ENCODE measurements around the gene SCMH1. TPM values are rescaled to one million over a fixed set of nuclear protein-coding genes. Genes with fewer than 3 reads are reported as not detected.
"Not testable (repeated sequence)": the region's sequence is repeated elsewhere in the genome, so short reads cannot be mapped to it uniquely, and the experiment has no call there.

SCMH1 gene
- total RNA-seq, 1 donor from 2014 or later, result 25.1 TPM

GRCh38 chr1:41211608-41212007 is 30.5 kb downstream of the SCMH1 start:
- DNase-seq (ENCODE audit: low read depth), result not testable (repeated sequence)

- DNase-seq (ENCODE audit: low read depth), result not testable (repeated sequence)
Measured at GRCh38 chr1:41207053-41207452, 35.1 kb downstream of the SCMH1 start.

- DNase-seq (ENCODE audit: low read depth), result no peak
Measured at GRCh38 chr1:41200728-41201127, 41.4 kb downstream of the SCMH1 start.

GRCh38 chr1:41199375-41199774 is 42.7 kb downstream of the SCMH1 start:
- DNase-seq (ENCODE audit: low read depth), result no peak

- no peak for DNase-seq (ENCODE audit: low read depth)
Measured at GRCh38 chr1:41192456-41193178, 49.5 kb downstream of the SCMH1 start.

GRCh38 chr1:41184446-41184845 is 57.7 kb downstream of the SCMH1 start:
- no peak for DNase-seq (ENCODE audit: low read depth)

- DNase-seq (ENCODE audit: low read depth), result not testable (repeated sequence)
Measured at GRCh38 chr1:41178230-41178629, 63.9 kb downstream of the SCMH1 start.

GRCh38 chr1:41175546-41175945 is 66.6 kb downstream of the SCMH1 start:
- DNase-seq (ENCODE audit: low read depth), result no peak

- peak; percentile 82 for DNase-seq (ENCODE audit: low read depth)
Measured at GRCh38 chr1:41174170-41174569, 67.9 kb downstream of the SCMH1 start.

- DNase-seq (ENCODE audit: low read depth), result no peak
Measured at GRCh38 chr1:41173651-41174050, 68.5 kb downstream of the SCMH1 start.

- no peak for DNase-seq (ENCODE audit: low read depth)
Measured at GRCh38 chr1:41171266-41171874, 70.7 kb downstream of the SCMH1 start.

- DNase-seq (ENCODE audit: low read depth), result no peak
Measured at GRCh38 chr1:41169799-41170180, 72.3 kb downstream of the SCMH1 start.

GRCh38 chr1:41169066-41169798 is 72.9 kb downstream of the SCMH1 start:
- no peak for DNase-seq (ENCODE audit: low read depth)

- DNase-seq (ENCODE audit: low read depth), result no peak
Measured at GRCh38 chr1:41167667-41168066, 74.4 kb downstream of the SCMH1 start.

GRCh38 chr1:41164727-41165126 is 77.4 kb downstream of the SCMH1 start:
- DNase-seq (ENCODE audit: low read depth), result no peak

- DNase-seq (ENCODE audit: low read depth), result no peak
Measured at GRCh38 chr1:41162441-41162840, 79.7 kb downstream of the SCMH1 start.

- no peak for DNase-seq (ENCODE audit: low read depth)
Measured at GRCh38 chr1:41161846-41162245, 80.3 kb downstream of the SCMH1 start.

GRCh38 chr1:41160498-41161110 is 81.5 kb downstream of the SCMH1 start:
- no peak for DNase-seq (ENCODE audit: low read depth)

- DNase-seq (ENCODE audit: low read depth), result no peak
Measured at GRCh38 chr1:41158966-41159365, 83.1 kb downstream of the SCMH1 start.

- no peak for DNase-seq (ENCODE audit: low read depth)
Measured at GRCh38 chr1:41158147-41158875, 83.8 kb downstream of the SCMH1 start.

GRCh38 chr1:41155105-41155504 is 87.0 kb downstream of the SCMH1 start:
- no peak for DNase-seq (ENCODE audit: low read depth)

GRCh38 chr1:41153750-41154274 is 88.3 kb downstream of the SCMH1 start:
- no peak for DNase-seq (ENCODE audit: low read depth)

Measured in renal cortical epithelial cell (primary cell).